Measurements from ENCODE around the gene AHCTF1.
"Not testable (repeated sequence)": the region's sequence is repeated elsewhere in the genome, so short reads cannot be mapped to it uniquely, and the experiment has no call there.

DNA sequence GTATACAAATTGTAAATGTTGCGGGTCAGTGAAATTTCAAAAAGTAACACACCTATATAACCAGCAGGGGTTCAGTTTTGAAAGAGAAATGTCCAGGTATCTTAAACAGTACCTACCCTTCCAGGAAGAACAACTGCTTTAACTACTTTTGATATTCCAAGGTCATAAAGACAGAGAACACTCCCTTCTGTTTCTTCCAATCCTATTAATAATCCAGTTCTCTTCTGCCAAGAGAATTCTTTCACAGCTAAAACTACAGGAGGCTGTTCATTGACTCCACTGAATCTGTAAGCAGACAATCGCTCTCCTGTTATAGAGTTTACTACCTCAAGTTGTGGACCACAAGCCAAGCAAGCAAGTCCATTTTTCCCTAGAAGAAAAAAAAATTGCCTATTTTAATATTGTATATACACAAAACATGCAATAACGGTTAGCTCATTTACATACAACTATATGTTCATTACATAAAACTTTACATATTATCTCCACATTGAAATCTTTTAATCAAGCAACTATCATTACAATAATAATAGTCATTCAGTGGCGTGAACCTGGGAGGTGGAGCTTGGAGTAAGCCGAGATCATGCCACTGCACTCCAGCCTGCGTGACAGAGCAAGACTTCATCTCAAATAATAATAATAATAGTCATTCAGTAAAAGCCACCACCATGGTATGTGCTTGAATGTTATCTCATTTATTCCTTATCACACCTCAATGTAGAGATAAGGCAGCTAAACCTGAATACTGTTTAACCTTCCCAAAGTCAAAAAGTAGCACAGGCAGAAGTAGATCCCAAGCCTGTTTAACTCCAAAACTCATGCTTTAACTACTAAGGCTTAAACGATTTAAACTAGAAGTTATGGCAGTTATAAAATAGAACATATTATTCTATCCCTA is 15.5 kb downstream of the AHCTF1 start:
- TF ChIP-seq, protein P1, sequence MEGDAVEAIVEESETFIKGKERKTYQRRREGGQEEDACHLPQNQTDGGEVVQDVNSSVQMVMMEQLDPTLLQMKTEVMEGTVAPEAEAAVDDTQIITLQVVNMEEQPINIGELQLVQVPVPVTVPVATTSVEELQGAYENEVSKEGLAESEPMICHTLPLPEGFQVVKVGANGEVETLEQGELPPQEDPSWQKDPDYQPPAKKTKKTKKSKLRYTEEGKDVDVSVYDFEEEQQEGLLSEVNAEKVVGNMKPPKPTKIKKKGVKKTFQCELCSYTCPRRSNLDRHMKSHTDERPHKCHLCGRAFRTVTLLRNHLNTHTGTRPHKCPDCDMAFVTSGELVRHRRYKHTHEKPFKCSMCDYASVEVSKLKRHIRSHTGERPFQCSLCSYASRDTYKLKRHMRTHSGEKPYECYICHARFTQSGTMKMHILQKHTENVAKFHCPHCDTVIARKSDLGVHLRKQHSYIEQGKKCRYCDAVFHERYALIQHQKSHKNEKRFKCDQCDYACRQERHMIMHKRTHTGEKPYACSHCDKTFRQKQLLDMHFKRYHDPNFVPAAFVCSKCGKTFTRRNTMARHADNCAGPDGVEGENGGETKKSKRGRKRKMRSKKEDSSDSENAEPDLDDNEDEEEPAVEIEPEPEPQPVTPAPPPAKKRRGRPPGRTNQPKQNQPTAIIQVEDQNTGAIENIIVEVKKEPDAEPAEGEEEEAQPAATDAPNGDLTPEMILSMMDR (IDR thresholded peaks at IDR 0.05), result not testable (repeated sequence)
- not testable (repeated sequence) for TF ChIP-seq POLR2A (IDR thresholded peaks at IDR 0.05)

All from right lobe of liver (tissue), 4 donors.